Amniotic epithelial cell (primary cell): Measurements from ENCODE around the gene TSACC.
"Not testable (repeated sequence)": the region's sequence is repeated elsewhere in the genome, so short reads cannot be mapped to it uniquely, and the experiment has no call there.

Experiments
- DNase-seq: peaks from one replicate; pipeline ENCODE4 v3.0.0-alpha.2; 2010; ENCODE audit warnings: low read depth

The TSACC gene

GRCh38 chr1:156338180-156338976, at the start of gene TSACC, which contains the start of gene CCT3:
TSACC (plus strand) TSS chr1:156338526; CDS start chr1:156339758, 1,232 bp downstream.
CCT3 (minus strand) TSS chr1:156338292; CDS start chr1:156338184, 108 bp downstream.
- DNase-seq, result peak; percentile 100

- no peak for DNase-seq
These were observed 48.5 kb upstream of the TSACC start for GRCh38 chr1:156289857-156290256.

- DNase-seq, result peak; percentile 83
These were observed 46.9 kb upstream of the TSACC start for GRCh38 chr1:156291226-156292061.

- DNase-seq, result no peak
These were observed 45.3 kb upstream of the TSACC start for GRCh38 chr1:156293098-156293434.

- no peak for DNase-seq
These were observed 44.4 kb upstream of the TSACC start for GRCh38 chr1:156293895-156294294.

- peak; percentile 61 for DNase-seq
These were observed 42.9 kb upstream of the TSACC start, which contains the start of gene GLMP for GRCh38 chr1:156295391-156295947. GLMP (minus strand) TSS chr1:156295679; CDS start chr1:156295645, 34 bp downstream.

GRCh38 chr1:156298852-156299357, 39.4 kb upstream of the TSACC start, which contains the start of gene VHLL:
VHLL (minus strand) TSS chr1:156299307; CDS start chr1:156299189, 118 bp downstream.
- no peak for DNase-seq

- DNase-seq, result no peak
These were observed 35.1 kb upstream of the TSACC start for GRCh38 chr1:156303241-156303640.

GRCh38 chr1:156305215-156305614, 33.1 kb upstream of the TSACC start:
- peak; percentile 70 for DNase-seq

- peak; percentile 69 for DNase-seq
These were observed 30.2 kb upstream of the TSACC start for GRCh38 chr1:156308078-156308477.

GRCh38 chr1:156310962-156311361, 27.4 kb upstream of the TSACC start:
- DNase-seq, result peak; percentile 80

GRCh38 chr1:156316909-156317308, 21.4 kb upstream of the TSACC start:
- no peak for DNase-seq

GRCh38 chr1:156319664-156320063, 18.7 kb upstream of the TSACC start:
- peak; percentile 36 for DNase-seq

GRCh38 chr1:156320560-156320959, 17.8 kb upstream of the TSACC start:
- no peak for DNase-seq

GRCh38 chr1:156323179-156323578, 15.1 kb upstream of the TSACC start:
- DNase-seq, result peak; percentile 21

GRCh38 chr1:156336242-156336641, 2.1 kb upstream of the TSACC start:
- no peak for DNase-seq

- DNase-seq, result no peak
These were observed 1.1 kb upstream of the TSACC start for GRCh38 chr1:156337052-156337887.

GRCh38 chr1:156337888-156338179, 492 bp upstream of the TSACC start:
- DNase-seq, result no peak

- DNase-seq, result peak; percentile 51
These were observed 4.0 kb downstream of the TSACC start for GRCh38 chr1:156342166-156342955.

GRCh38 chr1:156344409-156344808, 6.1 kb downstream of the TSACC start:
- DNase-seq, result no peak

GRCh38 chr1:156346035-156346434, 7.7 kb downstream of the TSACC start:
- DNase-seq, result not testable (repeated sequence)
